ENCODE results near the gene TOR2A. TPM values are rescaled to one million over a fixed set of nuclear protein-coding genes. Genes with fewer than 3 reads are reported as not detected.

TOR2A gene
- total RNA-seq, 1 experiment from 2014 or later: 16.4 TPM

- no peak for DNase-seq
- no peak overlapping the region for H3K4me3 ChIP-seq
- peaks cover 8% of the 10 kb centered on the region; the same call in 1 of the 2 replicates for H3K27me3 ChIP-seq (ENCODE audit: insufficient read depth, low read depth)
- no peaks in the 10 kb centered on the region for H3K9me3 ChIP-seq (ENCODE audit: insufficient read depth, low read depth)
- H3K36me3 ChIP-seq (ENCODE audit: low read depth): no peaks in the 10 kb centered on the region
- no TSS peak for BruUV-seq (replicated peaks)
- no peaks in the 10 kb centered on the region for H3K79me2 ChIP-seq (ENCODE audit: low read depth)
- H3F3A ChIP-seq (ENCODE audit: insufficient read depth, low read depth): peaks cover 14% of the 10 kb centered on the region; the same call in 1 of the 2 replicates
- ChIA-PET POLR2A (ENCODE audit: unreplicated experiment) (no interaction called here), CTCF (no interaction called here)
- no peak overlapping the region for H3K4me2 ChIP-seq
- no peaks in the 10 kb centered on the region for H3K9me2 ChIP-seq (ENCODE audit: insufficient read depth)
- no peak overlapping the region for H3K27ac ChIP-seq
- H3K4me1 ChIP-seq (replicated peaks; ENCODE audit: insufficient read depth): no peaks in the 10 kb centered on the region
- H2AFZ ChIP-seq: no peak overlapping the region
- TF ChIP-seq EZH2 (IDR thresholded peaks at IDR 0.05; ENCODE audit: low read depth) (no peak), CTCF (conservative IDR thresholded peaks at IDR 0.05) (no peak)
- no peaks in the 10 kb centered on the region for H4K20me1 ChIP-seq (ENCODE audit: insufficient read depth)
- intact Hi-C loops (cut with micrococcal nuclease; ENCODE audit: unreplicated experiment): no loop called here
Measured at GRCh38 chr9:127776924-127777289, 41.8 kb upstream of the TOR2A start.

- DNase-seq: no peak
- H3K36me3 ChIP-seq (ENCODE audit: low read depth): no peaks in the 10 kb centered on the region
- H3K4me3 ChIP-seq: no peak overlapping the region
- no peaks in the 10 kb centered on the region for H3K79me2 ChIP-seq (ENCODE audit: low read depth)
- H3K4me2 ChIP-seq: no peak overlapping the region
- no peaks in the 10 kb centered on the region for H3K9me2 ChIP-seq (ENCODE audit: insufficient read depth)
- H3K4me1 ChIP-seq (replicated peaks; ENCODE audit: insufficient read depth): no peaks in the 10 kb centered on the region; the same call in 1 of the 2 replicates
- H3K27ac ChIP-seq: no peak overlapping the region
- CTCF ChIA-PET: no interaction called here
- peaks cover 19% of the 10 kb centered on the region; the same call in 1 of the 2 replicates for H3F3A ChIP-seq (ENCODE audit: insufficient read depth, low read depth)
- no TSS peak for BruUV-seq (replicated peaks)
- peaks cover 8% of the 10 kb centered on the region; the same call in 1 of the 2 replicates for H3K27me3 ChIP-seq (ENCODE audit: insufficient read depth, low read depth)
- H4K20me1 ChIP-seq (ENCODE audit: insufficient read depth): no peaks in the 10 kb centered on the region
- H3K9me3 ChIP-seq (ENCODE audit: insufficient read depth, low read depth): no peaks in the 10 kb centered on the region
- no peak overlapping the region for H2AFZ ChIP-seq
- POLR2A ChIA-PET (ENCODE audit: unreplicated experiment): no interaction called here
- TF ChIP-seq EZH2 (IDR thresholded peaks at IDR 0.05; ENCODE audit: low read depth): no peak
- no peak for TF ChIP-seq CTCF (conservative IDR thresholded peaks at IDR 0.05)
- intact Hi-C loops (cut with micrococcal nuclease; ENCODE audit: unreplicated experiment): no loop called here
Measured at GRCh38 chr9:127776195-127776923, 41.3 kb upstream of the TOR2A start.

- Histone ChIP-seq H3K4me2 (no peak overlapping the region), H2AFZ (no peak overlapping the region), H3F3A (ENCODE audit: insufficient read depth, low read depth) (peaks cover 14% of the 10 kb centered on the region; the same call in 1 of the 2 replicates), H3K9me2 (ENCODE audit: insufficient read depth) (no peaks in the 10 kb centered on the region), H3K9me3 (ENCODE audit: insufficient read depth, low read depth) (no peaks in the 10 kb centered on the region), H3K4me3 (no peak overlapping the region), H3K36me3 (ENCODE audit: low read depth) (no peaks in the 10 kb centered on the region), H3K27me3 (ENCODE audit: insufficient read depth, low read depth) (peaks cover 8% of the 10 kb centered on the region; the same call in 1 of the 2 replicates), H3K79me2 (ENCODE audit: low read depth) (no peaks in the 10 kb centered on the region), H3K27ac (no peak overlapping the region), H3K4me1 (replicated peaks; ENCODE audit: insufficient read depth) (peaks cover 7% of the 10 kb centered on the region), H4K20me1 (ENCODE audit: insufficient read depth) (no peaks in the 10 kb centered on the region)
- intact Hi-C loops (cut with micrococcal nuclease; ENCODE audit: unreplicated experiment): no loop called here
- no peak for DNase-seq
- TF ChIP-seq CTCF (conservative IDR thresholded peaks at IDR 0.05) (no peak), EZH2 (IDR thresholded peaks at IDR 0.05; ENCODE audit: low read depth) (no peak)
- CTCF ChIA-PET: no interaction called here
- BruUV-seq (replicated peaks): no TSS peak
- POLR2A ChIA-PET (ENCODE audit: unreplicated experiment): no interaction called here
Measured at GRCh38 chr9:127773981-127774380, 38.9 kb upstream of the TOR2A start.
